Esophagus (tissue), 2 donors: ENCODE data around the gene AK8. TPM values are rescaled to one million over a fixed set of nuclear protein-coding genes. Genes with fewer than 3 reads are reported as not detected.

Experiments used
- H3K27ac ChIP-seq, 2 donors: one replicate each; pipeline ENCODE4 v1.5.1; 2013; ENCODE audit warnings: low read depth in 2 of 2, mild to moderate bottlenecking in 2 of 2, inconsistent platforms in 1 of 2, low read length in 1 of 2, moderate library complexity in 1 of 2
- H3K27me3 ChIP-seq, 2 donors: one replicate each; pipeline ENCODE4 v1.6.1; 2013; ENCODE audit warnings: low read length in 2 of 2, control low read depth in 1 of 2, mild to moderate bottlenecking in 1 of 2; ENCODE audit not compliant: insufficient read depth in 2 of 2, control insufficient read depth in 1 of 2
- H3K36me3 ChIP-seq, 2 donors: one replicate each; pipeline ENCODE4 v1.6.1; 2013; ENCODE audit warnings: low read length in 1 of 2; ENCODE audit not compliant: control insufficient read depth in 2 of 2, insufficient read depth in 2 of 2
- H3K4me1 ChIP-seq, 2 donors: one replicate each; pipeline ENCODE4 v1.6.1; 2013; ENCODE audit warnings: low read length in 1 of 2; ENCODE audit not compliant: control insufficient read depth in 2 of 2, insufficient read depth in 2 of 2
- H3K4me3 ChIP-seq, 2 donors: one replicate each; pipeline ENCODE4 v1.5.1; 2013; ENCODE audit warnings: low read length in 2 of 2, mild to moderate bottlenecking in 2 of 2, low read depth in 1 of 2, moderate library complexity in 1 of 2
- H3K9me3 ChIP-seq, 2 donors: one replicate each; pipeline ENCODE4 v1.6.1; 2013; ENCODE audit warnings: mild to moderate bottlenecking in 2 of 2, low read depth in 1 of 2, low read length in 1 of 2, moderate library complexity in 1 of 2; ENCODE audit not compliant: control insufficient read depth in 2 of 2, insufficient read depth in 1 of 2
- WGBS, 2 donors: extraction: QIAGEN DNeasy Blood & Tissue Kit; methylation state at CpG; one replicate each; pipeline ENCODE4 v1.1.7; 2013; 5-methylcytosine and 5-hydroxymethylcytosine counted together
- polyA plus RNA-seq, 2 donors: library from polyadenylated mRNA; stranded (reverse); fragments of 200-250 nt; gene quantifications; one replicate each; pipeline ENCODE4 v1.2.3, GENCODE V29; 2013
- donor health status: healthy with polysubstance abuse.
- donor health status: Bipolar disorder and iron deficiency.

AK8 gene
- polyA plus RNA-seq, 2 donors, result 0.39 to 0.58 TPM

DNA sequence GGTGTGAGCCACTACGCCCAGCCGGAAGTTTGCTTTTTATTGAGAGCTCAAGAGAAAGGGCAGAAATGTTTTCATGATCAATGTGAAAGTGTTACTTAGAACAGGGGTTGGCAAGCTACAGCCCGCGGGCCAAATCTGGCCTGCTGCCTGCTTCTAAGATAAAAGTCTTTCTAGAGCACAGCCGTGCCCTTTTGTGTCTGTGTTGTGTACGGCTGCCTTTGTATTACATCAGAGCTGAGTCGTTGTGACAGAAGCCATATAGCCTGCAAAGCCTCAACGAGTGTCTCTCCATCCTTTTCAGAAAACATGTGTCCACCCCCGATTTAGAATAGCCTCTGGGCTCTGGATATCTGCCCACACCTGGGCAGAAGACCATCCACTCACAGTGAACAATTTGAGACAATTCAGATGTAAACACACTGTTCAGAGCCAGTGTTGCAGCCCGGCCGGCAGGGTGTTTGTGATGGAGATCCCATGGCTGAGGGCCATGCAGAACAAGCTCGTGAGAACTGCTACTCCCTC is 28.8 kb downstream of the AK8 start:
- H3K4me3 ChIP-seq, result no peak overlapping the region
- 33 to 35% methylated on average over 12 of the region's 12 CpGs for WGBS, 2 donors
- H3K27me3 ChIP-seq, result no peaks in the 10 kb centered on the region
- H3K27ac ChIP-seq, result peak overlapping the region; percentile 0 to 12
- H3K4me1 ChIP-seq, result peaks cover 0 to under 1% of the 10 kb centered on the region in 2 donors
- no peaks in the 10 kb centered on the region for H3K9me3 ChIP-seq
- H3K36me3 ChIP-seq, result no peaks in the 10 kb centered on the region

- Histone ChIP-seq H3K4me3 (no peak overlapping the region), H3K4me1 (no peaks in the 10 kb centered on the region), H3K27me3 (no peaks in the 10 kb centered on the region), H3K9me3 (no peaks in the 10 kb centered on the region), H3K27ac (no peak overlapping the region), H3K36me3 (no peaks in the 10 kb centered on the region)
- WGBS, 2 donors, result 89 to 90% methylated on average over 15 of the region's 15 CpGs
Observed at GRCh38 chr9:132846918-132847515, 31.1 kb downstream of the AK8 start.

DNA sequence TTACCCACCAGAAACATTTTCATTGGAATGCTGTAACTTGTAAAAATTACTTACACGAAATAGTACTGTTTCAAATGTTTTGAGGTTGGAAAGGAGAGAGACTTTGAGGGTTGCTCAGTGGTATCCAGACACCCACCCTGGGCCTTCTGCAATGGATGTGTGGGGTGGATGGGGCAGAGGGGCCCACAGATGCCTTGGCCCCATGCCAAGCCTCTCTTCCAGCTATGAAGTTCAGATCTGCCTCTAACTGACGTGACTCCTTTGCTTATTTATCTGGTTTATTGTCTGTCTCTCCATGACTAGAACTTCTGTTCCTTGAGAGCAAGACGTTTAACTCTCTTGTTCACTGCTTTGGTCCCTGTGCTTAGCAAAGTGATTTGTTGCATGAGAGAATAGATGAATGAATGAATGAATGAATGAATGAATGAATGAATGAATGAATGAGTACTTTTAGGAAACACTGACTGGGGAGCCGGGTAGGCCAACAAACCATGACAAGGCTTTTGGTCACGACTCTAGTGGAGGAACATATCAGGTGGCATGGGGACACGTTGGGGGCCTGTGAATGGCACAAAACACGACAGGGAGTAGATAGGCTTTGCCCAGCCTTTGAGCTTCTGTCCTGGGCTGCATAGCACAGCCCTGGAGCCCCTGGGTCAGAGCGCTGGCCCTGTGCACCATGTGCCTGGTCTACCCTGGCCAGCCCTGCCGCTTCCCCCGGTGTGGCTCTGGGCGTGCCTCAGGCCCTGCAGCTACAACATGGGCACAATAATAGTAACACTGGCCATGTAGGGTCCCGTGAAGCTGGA is 31.8 kb downstream of the AK8 start:
- Histone ChIP-seq H3K27ac (no peak overlapping the region), H3K9me3 (no peaks in the 10 kb centered on the region), H3K36me3 (no peaks in the 10 kb centered on the region), H3K27me3 (no peaks in the 10 kb centered on the region), H3K4me1 (no peaks in the 10 kb centered on the region), H3K4me3 (no peak overlapping the region)
- 84 to 85% methylated on average over 12 of the region's 12 CpGs for WGBS, 2 donors

DNA sequence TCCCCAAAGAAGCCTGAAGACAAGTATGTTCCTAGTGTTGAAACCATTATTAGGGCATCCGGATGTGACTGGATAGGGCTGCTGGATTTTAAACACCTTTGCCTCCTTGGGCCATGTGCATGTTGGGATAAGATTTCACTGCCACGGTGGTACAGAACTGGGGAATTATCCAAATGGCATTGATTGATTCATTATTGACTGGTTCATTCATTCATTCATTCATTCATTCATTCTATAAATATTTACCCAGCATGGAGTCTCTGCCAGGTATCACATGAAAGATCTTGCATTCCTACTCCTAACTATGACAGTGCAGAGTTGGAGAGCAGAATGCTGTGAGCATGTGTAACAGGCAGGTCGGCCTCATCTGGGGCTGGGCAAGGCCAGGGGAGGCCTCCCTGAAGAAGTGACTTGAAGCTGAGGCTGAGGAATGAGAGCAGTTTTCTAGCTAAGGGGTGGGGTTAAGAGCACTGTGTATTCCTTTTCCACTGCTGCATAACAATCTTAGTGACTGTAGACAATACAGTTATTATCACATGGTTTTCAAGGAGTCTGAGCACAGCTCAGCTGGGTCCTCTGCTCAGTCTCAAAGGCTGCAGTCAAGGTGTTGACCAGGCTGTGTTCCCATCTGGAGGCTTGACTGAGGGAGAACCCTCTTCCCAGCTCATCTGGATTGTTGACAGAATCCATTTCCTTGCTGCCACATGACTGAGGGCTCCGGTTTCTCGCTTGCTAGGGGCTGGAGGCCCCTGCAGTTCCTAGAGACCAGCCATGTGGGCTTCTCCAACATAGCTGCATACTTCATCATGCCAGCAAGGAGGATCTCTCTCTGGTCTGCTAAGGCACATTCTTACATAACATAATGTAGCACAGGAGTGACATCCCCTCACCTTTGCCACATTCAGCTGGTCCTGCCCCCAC is 35.7 kb downstream of the AK8 start:
- Histone ChIP-seq H3K27ac (no peak overlapping the region), H3K36me3 (no peaks in the 10 kb centered on the region), H3K27me3 (no peaks in the 10 kb centered on the region), H3K9me3 (no peaks in the 10 kb centered on the region), H3K4me3 (no peak overlapping the region), H3K4me1 (no peaks in the 10 kb centered on the region)
- WGBS, 2 donors, result 81 to 86% methylated on average over 5 of the region's 5 CpGs

DNA sequence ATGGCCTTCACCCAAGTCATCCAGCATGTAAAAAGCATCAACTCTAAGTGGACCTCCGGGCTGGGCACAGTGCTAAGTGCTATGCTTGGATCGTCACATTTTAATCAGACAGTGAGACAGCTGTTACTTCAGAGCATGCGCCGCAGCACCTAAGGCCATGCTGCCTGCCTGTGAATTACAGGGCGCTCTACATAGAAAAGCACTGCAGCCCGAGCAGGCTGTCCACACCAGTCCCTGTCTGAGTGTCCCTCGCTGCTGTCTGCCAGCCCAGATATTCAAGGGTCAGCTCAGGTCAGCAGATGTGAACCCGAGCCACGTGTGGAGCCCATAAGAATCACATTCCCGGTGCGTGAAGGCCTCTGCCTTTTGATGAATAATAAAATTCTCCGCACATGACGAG is 37.1 kb downstream of the AK8 start:
- H3K36me3 ChIP-seq, result no peaks in the 10 kb centered on the region
- whole genome bisulfite sequencing, 2 donors, result 85 to 87% methylated on average over 13 of the region's 13 CpGs
- H3K4me3 ChIP-seq, result no peak overlapping the region
- no peaks in the 10 kb centered on the region for H3K27me3 ChIP-seq
- no peaks in the 10 kb centered on the region for H3K4me1 ChIP-seq
- H3K27ac ChIP-seq, result no peak overlapping the region
- H3K9me3 ChIP-seq, result no peaks in the 10 kb centered on the region

- no peak overlapping the region for H3K4me3 ChIP-seq
- H3K9me3 ChIP-seq, result no peaks in the 10 kb centered on the region
- no peaks in the 10 kb centered on the region for H3K27me3 ChIP-seq
- WGBS, 2 donors, result 82 to 89% methylated on average over 4 of the region's 4 CpGs
- H3K36me3 ChIP-seq, result no peaks in the 10 kb centered on the region
- H3K4me1 ChIP-seq, result no peaks in the 10 kb centered on the region
- H3K27ac ChIP-seq, result no peak overlapping the region
Observed at GRCh38 chr9:132838291-132838690, 39.8 kb downstream of the AK8 start.

DNA sequence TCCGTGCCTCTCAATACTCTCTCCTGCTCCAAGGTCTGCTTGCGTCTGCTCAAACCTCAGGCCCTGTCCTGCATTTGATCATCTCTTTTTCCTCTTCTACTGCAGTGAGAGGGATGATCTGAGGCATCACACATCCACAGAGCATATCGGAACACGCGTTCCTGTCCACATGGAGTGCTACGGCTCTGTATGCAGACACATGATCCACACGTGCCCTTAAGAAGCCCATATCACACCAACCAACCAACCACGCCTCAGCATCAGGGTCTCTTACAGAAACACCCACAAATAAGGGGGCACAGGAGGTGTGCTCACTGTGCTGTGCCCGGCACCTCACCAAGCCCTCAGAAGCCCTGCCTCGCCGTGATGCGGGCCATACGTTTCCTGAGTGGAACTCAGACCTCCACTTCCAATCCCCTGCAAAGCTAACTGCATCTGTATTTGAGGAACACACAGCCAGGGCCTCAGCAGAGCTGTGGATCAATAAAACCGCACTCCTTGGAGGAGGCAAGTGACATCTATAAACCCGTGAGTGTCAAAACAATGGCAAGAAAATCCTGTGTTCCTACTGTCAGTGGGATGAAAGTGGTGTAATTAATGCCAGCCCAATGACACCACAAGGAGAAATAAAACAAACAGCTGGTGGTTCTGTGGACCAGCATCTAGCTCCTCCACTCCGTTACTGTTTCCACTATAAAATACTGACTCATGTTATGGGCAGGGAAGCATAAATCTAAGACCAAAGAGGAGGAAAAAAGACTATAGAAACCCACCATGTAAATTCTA is 40.4 kb downstream of the AK8 start:
- Histone ChIP-seq H3K36me3 (no peaks in the 10 kb centered on the region), H3K27ac (no peak overlapping the region), H3K9me3 (no peaks in the 10 kb centered on the region), H3K27me3 (no peaks in the 10 kb centered on the region), H3K4me1 (no peaks in the 10 kb centered on the region), H3K4me3 (no peak overlapping the region)
- 79 to 87% methylated on average over 16 of the region's 16 CpGs for WGBS, 2 donors

DNA sequence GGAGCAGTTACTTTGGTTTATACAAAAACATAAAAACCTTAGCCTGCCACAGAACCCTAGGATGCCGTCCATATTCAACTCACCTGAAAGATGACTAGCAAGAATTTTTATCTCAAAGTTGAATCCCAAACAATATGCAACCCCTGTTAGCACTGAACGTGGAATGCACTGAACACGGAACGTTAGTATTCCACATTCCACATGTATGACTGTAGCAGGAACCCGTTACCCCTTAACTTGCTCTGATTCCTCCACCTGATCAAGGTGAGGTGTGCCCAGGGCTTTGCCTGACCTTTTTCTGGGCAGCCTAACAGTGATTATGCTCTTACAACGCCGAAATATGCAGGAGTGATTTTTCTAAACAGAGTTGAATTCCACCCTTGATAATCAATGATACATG is 43.7 kb downstream of the AK8 start:
- 80 to 82% methylated on average over 7 of the region's 7 CpGs for WGBS, 2 donors
- no peak overlapping the region for H3K4me3 ChIP-seq
- H3K36me3 ChIP-seq, result no peaks in the 10 kb centered on the region
- no peaks in the 10 kb centered on the region for H3K27me3 ChIP-seq
- H3K9me3 ChIP-seq, result no peaks in the 10 kb centered on the region
- H3K4me1 ChIP-seq, result no peaks in the 10 kb centered on the region
- no peak overlapping the region for H3K27ac ChIP-seq
